Body of pancreas (tissue), 4 donors: Measurements from ENCODE around the gene PTPN9. TPM values are rescaled to one million over a fixed set of nuclear protein-coding genes. Genes with fewer than 3 reads are reported as not detected.
"Not testable (repeated sequence)": the region's sequence is repeated elsewhere in the genome, so short reads cannot be mapped to it uniquely, and the experiment has no call there.

Experiments used
- ATAC-seq: fragments of 150-250 bp; one replicate; pipeline ENCODE4 v1.9.1; 2016
- DNase-seq, 4 donors: peaks; one replicate each; pipeline ENCODE4 v3.0.0-alpha.2; 2019
- H3K27ac ChIP-seq, 4 donors: fragments of 200-600 bp; sonication (generic); 1 replicate in 3 of 4; 2 replicates in 1 of 4; pipeline versions ENCODE4 v1.5.1 to v1.6.1; 2016 to 2019; ENCODE audit warnings: mild to moderate bottlenecking in 1 of 4, mixed read lengths in 1 of 4, moderate library complexity in 1 of 4
- H3K27me3 ChIP-seq, 2 donors: fragments of 200-600 bp; sonication (generic); one replicate each; pipeline ENCODE4 v1.6.0; 2016; ENCODE audit warnings: mild to moderate bottlenecking in 1 of 2
- H3K36me3 ChIP-seq, 2 donors: fragments of 200-600 bp; sonication (generic); replicated peaks in 1 of 2; 2 replicates each; pipeline ENCODE4 v1.5.1; 2016; ENCODE audit warnings: low read depth in 2 of 2; ENCODE audit not compliant: insufficient read depth in 1 of 2
- H3K4me1 ChIP-seq: fragments of 200-600 bp; sonication (generic); one replicate; pipeline ENCODE4 v1.6.0; 2016
- H3K4me3 ChIP-seq, 2 donors: fragments of 200-600 bp; sonication (generic); 1 replicate in 1 of 2; 2 replicates in 1 of 2; pipeline ENCODE4 v1.5.1; 2016 to 2019
- H3K9me3 ChIP-seq, 3 donors: fragments of 200-600 bp; sonication (generic); 1 replicate in 2 of 3; 2 replicates in 1 of 3; pipeline ENCODE4 v1.5.1; 2016
- POLR2A ChIP-seq, 3 donors: fragments of 450-650 bp; IDR thresholded peaks; one replicate each; pipeline ENCODE4 v1.6.1; 2016; ENCODE audit warnings: antibody characterized with exemption in 3 of 3, mild to moderate bottlenecking in 2 of 3
- WGBS, 2 donors: methylation state at CpG; one replicate each; pipeline ENCODE4 v1.1.5; 2017; 5-methylcytosine and 5-hydroxymethylcytosine counted together
- intact Hi-C: fragments of 100-400 bp; cut with DNase I; formaldehyde crosslinking; loops from one replicate; pipeline ENCODE4 v1.15.1; 2023
- total RNA-seq, 2 donors: library from RNA; depleted of rRNA; stranded (reverse); fragments of >200 nt; gene quantifications; one replicate each; pipeline ENCODE4 v1.1.0, GENCODE V29; 2016
- TF ChIP-seq, protein P1 (sequence below), 7 experiments: fragments of 450-650 bp in 4 of 7; fragments of 200-600 bp in 3 of 7; sonication (generic) in 3 of 7; IDR thresholded peaks; one replicate each; pipeline ENCODE4 v1.5.1; 2016 to 2019; ENCODE audit warnings: antibody characterized with exemption in 7 of 7

Gene PTPN9
- total RNA-seq, 2 donors from 2014 or later, result 7.3 to 9.9 TPM

DNA sequence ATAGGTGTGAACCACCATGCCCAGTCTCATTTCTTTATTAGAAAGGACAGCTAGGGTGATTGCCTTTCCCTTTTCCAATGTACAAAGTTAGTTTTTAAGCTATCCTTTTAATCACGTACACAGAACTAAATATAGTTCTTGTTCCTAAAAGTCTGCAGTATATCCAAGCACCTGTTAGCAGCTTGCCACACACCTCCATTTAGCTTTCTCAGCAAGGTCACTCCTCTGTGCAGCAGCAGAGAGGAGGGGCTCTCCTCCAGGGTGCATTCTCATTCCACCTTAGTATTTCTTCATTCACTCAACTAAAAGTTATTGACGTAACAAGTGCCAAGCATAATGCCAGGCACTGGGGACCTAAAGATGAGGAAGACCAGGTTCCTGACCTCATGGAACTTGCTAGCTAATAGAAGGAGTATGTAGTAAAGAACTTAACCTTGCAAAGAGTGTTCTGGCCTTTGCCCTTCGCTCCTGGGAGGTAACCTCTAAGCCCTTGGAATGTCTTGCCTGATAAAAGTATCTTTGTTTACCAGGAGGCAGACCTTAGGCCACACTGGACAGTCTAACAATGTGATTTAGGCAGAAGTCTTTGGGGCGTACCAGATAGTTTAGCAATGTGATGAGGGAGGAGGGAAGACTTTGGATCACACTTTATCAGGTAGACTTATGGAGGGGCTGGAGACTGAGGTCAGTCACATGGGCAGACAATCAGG lies 12.7 kb upstream of the PTPN9 start:
- ATAC-seq (no peak), DNase-seq (no peak)
- WGBS, 2 donors, result 83 to 87% methylated on average over 4 of the region's 4 CpGs
- H3K36me3 ChIP-seq, result no peaks in the 10 kb centered on the region
- intact Hi-C loops, result no loop called here
- H3K9me3 ChIP-seq, result no peaks in the 10 kb centered on the region
- H3K4me3 ChIP-seq, result no peak overlapping the region
- no peak overlapping the region for H3K27ac ChIP-seq
- H3K27me3 ChIP-seq, result no peaks in the 10 kb centered on the region
- TF ChIP-seq, protein P1, sequence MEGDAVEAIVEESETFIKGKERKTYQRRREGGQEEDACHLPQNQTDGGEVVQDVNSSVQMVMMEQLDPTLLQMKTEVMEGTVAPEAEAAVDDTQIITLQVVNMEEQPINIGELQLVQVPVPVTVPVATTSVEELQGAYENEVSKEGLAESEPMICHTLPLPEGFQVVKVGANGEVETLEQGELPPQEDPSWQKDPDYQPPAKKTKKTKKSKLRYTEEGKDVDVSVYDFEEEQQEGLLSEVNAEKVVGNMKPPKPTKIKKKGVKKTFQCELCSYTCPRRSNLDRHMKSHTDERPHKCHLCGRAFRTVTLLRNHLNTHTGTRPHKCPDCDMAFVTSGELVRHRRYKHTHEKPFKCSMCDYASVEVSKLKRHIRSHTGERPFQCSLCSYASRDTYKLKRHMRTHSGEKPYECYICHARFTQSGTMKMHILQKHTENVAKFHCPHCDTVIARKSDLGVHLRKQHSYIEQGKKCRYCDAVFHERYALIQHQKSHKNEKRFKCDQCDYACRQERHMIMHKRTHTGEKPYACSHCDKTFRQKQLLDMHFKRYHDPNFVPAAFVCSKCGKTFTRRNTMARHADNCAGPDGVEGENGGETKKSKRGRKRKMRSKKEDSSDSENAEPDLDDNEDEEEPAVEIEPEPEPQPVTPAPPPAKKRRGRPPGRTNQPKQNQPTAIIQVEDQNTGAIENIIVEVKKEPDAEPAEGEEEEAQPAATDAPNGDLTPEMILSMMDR (IDR thresholded peaks at IDR 0.05), result no peak
- TF ChIP-seq POLR2A (IDR thresholded peaks at IDR 0.05), result no peak
- H3K4me1 ChIP-seq, result no peaks in the 10 kb centered on the region

DNA sequence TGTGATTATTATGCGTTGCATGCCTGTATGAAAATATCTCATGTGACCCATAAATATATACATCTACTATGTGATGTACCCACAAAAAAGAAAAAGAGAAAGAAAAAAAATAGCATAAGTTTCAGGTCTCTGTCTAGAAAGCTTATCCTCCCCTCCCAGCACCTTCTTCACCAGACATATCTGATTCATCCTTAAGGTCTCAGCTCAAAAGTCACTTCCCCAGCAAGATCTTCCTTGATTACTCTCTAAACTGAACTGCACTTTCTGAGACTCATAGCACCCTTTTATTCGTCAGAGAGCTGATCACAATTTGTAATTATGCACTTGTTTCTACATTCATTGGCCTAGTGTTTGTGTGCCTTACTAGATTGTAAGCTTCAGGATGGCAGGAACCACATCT lies 11.1 kb upstream of the PTPN9 start:
- Histone ChIP-seq H3K4me3 (no peak overlapping the region), H3K4me1 (no peaks in the 10 kb centered on the region), H3K27ac (no peak overlapping the region), H3K9me3 (no peaks in the 10 kb centered on the region), H3K27me3 (no peaks in the 10 kb centered on the region), H3K36me3 (no peaks in the 10 kb centered on the region)
- DNase-seq, result no peak
- WGBS, 2 donors, result 87 to 89% methylated on average over 2 of the region's 2 CpGs
- intact Hi-C loops, result no loop called here
- no peak for ATAC-seq
- TF ChIP-seq, protein P1 (IDR thresholded peaks at IDR 0.05), result no peak

DNA sequence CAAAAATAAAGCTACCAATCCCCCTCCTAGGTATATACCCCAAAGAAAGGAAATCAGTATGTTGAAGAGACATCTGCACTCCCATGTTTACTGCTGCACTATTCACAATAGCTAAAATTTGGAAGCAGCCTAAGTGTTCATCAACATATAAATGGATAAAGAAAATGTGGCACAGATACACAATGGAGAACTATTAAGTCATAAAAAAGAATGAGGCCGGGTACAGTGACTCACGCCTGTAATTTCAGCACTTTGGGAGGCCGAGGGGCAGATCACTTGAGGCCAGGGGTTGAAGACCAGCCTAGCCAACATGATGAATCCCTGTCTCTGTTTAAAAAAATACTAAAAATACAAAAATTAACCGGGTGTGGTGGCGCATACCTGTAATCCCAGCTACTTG lies 10.0 kb upstream of the PTPN9 start:
- no peaks in the 10 kb centered on the region for H3K9me3 ChIP-seq
- no peaks in the 10 kb centered on the region for H3K4me1 ChIP-seq
- H3K36me3 ChIP-seq, result no peaks in the 10 kb centered on the region
- no peaks in the 10 kb centered on the region for H3K27me3 ChIP-seq
- H3K4me3 ChIP-seq, result no peak overlapping the region
- intact Hi-C loops, result no loop called here
- DNase-seq (no peak), ATAC-seq (no peak)
- 98 to 99% methylated on average over 5 of the region's 5 CpGs for WGBS, 2 donors
- no peak for TF ChIP-seq POLR2A (IDR thresholded peaks at IDR 0.05)
- TF ChIP-seq, protein P1 (IDR thresholded peaks at IDR 0.05), result no peak
- H3K27ac ChIP-seq, result no peak overlapping the region

DNA sequence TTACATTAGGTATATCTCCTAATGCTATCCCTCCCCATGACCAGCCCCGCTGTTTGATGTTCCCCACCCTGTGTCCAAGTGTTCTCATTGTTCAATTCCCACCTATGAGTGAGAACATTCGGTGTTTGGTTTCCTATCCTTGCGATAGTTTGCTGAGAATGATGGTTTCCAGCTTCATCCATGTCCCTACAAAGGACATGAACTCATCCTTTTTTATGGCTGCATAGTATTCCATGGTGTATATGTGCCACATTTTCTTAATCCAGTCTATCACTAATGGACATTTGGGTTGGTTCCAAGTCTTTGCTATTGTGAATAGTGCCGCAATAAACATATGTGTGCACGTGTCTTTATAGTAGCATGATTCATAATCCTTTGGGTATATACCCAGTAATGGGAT lies 7.3 kb upstream of the PTPN9 start:
- WGBS, 2 donors, result 97 to 100% methylated on average over 5 of the region's 5 CpGs
- intact Hi-C loops, H3K9me3 ChIP-seq, ATAC-seq, DNase-seq, H3K36me3 ChIP-seq, H3K27ac ChIP-seq, H3K27me3 ChIP-seq, H3K4me1 ChIP-seq, H3K4me3 ChIP-seq: not testable (repeated sequence)

DNA sequence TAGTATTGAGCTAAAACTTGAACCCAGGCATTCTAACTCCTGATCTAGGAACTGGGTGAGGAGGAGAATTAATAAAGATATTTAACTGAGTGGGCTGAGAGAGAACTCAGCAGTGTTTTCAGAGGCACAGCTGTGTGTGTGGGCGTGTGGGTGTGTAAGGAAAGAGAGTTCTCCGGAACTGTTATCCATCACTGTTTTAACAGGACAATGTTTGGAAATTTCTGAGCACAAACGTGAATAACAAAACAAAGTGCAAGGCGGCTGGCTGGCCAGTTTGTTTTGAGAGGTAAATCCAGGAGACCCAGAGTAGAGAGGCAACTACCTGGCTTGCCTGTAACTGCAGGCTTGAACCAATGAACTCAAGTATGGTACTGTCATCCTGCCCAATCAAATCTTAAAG lies 5.0 kb upstream of the PTPN9 start:
- no peak for DNase-seq
- H3K27me3 ChIP-seq, result no peaks in the 10 kb centered on the region
- TF ChIP-seq, protein P1 (IDR thresholded peaks at IDR 0.05), result no peak
- TF ChIP-seq POLR2A (IDR thresholded peaks at IDR 0.05), result no peak
- H3K9me3 ChIP-seq, result no peaks in the 10 kb centered on the region
- H3K36me3 ChIP-seq, result no peaks in the 10 kb centered on the region
- no peaks in the 10 kb centered on the region for H3K4me1 ChIP-seq
- no peak for ATAC-seq
- no peak overlapping the region for H3K4me3 ChIP-seq
- 40 to 48% methylated on average over 4 of the region's 4 CpGs for WGBS, 2 donors
- H3K27ac ChIP-seq, result no peak overlapping the region
- intact Hi-C loops, result no loop called here
